Measurements from ENCODE around the gene MACROD1. TPM values are rescaled to one million over a fixed set of nuclear protein-coding genes. Genes with fewer than 3 reads are reported as not detected.

The MACROD1 gene
- total RNA-seq, 2 donors from 2014 or later, result 17.4 to 18.4 TPM

DNA sequence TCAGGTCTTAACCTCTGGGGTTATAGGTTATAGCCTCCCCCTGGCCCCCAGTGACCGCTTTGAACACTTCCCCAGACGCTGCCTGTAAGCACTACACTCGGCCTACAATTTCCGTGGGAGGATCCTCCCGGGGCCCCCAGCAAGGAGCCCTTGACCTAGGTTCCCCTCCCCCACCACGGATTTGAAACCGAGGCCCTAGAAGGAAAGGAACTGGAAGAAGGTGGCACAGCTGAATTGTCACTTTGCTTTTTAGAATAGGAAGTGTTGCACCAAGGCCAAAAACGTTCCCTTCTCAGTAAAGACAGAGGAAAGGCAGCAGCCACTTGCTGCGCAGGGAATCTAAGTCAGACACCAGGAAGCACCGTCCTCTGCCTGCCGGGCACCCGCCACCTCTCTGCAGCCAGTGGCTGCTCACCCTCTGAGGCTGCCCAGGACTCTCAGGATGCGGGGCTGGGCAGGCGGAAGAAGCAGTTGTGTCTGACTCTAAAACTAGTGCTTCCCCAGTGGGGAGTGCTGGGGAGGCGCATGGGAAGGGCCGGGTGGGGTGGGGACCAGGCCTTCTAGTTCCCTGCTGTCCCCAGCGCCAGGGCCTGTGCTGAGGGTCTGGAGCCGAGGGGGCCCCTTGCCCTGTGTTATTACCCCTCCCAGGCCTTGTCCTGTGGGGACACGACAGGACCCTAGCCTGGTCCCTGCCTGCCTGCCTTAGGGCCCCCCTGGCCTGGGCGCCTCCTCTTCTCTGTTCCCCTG, 138.1 kb downstream of the MACROD1 start:
- peaks cover 14% of the 10 kb centered on the region for H3K27me3 Mint-ChIP-seq (ENCODE audit: low read depth)
- no peak for ATAC-seq (replicated peaks in 1 of 2)
- no peaks in the 10 kb centered on the region for H3K4me1 Mint-ChIP-seq (ENCODE audit: low read depth)
- no peak overlapping the region for H3K27ac Mint-ChIP-seq
- H3K36me3 Mint-ChIP-seq (ENCODE audit: insufficient read depth in 2 of 2), result no peaks in the 10 kb centered on the region
- no peak overlapping the region for H3K4me3 Mint-ChIP-seq
- no peak for DNase-seq
- no peaks in the 10 kb centered on the region for H3K9me3 Mint-ChIP-seq

GRCh38 chr11:64026575-64027205, 139.2 kb downstream of the MACROD1 start:
- ATAC-seq (replicated peaks in 1 of 2) (no peak), DNase-seq (no peak)
- no peaks in the 10 kb centered on the region for H3K4me1 Mint-ChIP-seq (ENCODE audit: low read depth)
- H3K36me3 Mint-ChIP-seq (ENCODE audit: insufficient read depth in 2 of 2), result no peaks in the 10 kb centered on the region
- H3K27ac Mint-ChIP-seq, result no peak overlapping the region
- H3K9me3 Mint-ChIP-seq, result no peaks in the 10 kb centered on the region
- H3K27me3 Mint-ChIP-seq (ENCODE audit: low read depth), result peaks cover 14% of the 10 kb centered on the region
- no peak overlapping the region for H3K4me3 Mint-ChIP-seq

DNA sequence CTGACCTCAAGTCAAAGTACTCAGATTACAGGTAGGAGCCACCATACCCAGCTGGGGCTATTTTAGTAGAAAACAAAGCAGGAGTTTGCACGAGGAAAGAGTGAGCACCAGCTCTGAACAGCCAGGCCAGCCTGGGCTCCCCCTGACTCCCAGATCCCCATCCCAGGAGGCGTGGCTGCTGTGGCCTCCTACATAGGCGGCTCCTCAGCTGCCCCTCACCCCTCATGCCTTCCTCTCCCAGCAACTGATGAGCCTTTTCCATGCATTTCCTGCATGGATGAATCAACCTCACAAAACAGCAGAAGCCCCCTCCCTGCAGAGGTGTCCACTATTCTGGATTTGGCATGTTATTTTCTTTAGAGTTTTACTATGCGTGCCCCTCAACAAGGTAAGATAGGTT, 140.7 kb downstream of the MACROD1 start:
- no peak overlapping the region for H3K4me3 Mint-ChIP-seq
- ATAC-seq (replicated peaks in 1 of 2), result no peak
- no peaks in the 10 kb centered on the region for H3K36me3 Mint-ChIP-seq (ENCODE audit: insufficient read depth in 2 of 2)
- no peaks in the 10 kb centered on the region for H3K9me3 Mint-ChIP-seq
- no peak overlapping the region for H3K27ac Mint-ChIP-seq
- DNase-seq, result no peak
- peaks cover 9% of the 10 kb centered on the region for H3K27me3 Mint-ChIP-seq (ENCODE audit: low read depth)
- no peaks in the 10 kb centered on the region for H3K4me1 Mint-ChIP-seq (ENCODE audit: low read depth)

DNA sequence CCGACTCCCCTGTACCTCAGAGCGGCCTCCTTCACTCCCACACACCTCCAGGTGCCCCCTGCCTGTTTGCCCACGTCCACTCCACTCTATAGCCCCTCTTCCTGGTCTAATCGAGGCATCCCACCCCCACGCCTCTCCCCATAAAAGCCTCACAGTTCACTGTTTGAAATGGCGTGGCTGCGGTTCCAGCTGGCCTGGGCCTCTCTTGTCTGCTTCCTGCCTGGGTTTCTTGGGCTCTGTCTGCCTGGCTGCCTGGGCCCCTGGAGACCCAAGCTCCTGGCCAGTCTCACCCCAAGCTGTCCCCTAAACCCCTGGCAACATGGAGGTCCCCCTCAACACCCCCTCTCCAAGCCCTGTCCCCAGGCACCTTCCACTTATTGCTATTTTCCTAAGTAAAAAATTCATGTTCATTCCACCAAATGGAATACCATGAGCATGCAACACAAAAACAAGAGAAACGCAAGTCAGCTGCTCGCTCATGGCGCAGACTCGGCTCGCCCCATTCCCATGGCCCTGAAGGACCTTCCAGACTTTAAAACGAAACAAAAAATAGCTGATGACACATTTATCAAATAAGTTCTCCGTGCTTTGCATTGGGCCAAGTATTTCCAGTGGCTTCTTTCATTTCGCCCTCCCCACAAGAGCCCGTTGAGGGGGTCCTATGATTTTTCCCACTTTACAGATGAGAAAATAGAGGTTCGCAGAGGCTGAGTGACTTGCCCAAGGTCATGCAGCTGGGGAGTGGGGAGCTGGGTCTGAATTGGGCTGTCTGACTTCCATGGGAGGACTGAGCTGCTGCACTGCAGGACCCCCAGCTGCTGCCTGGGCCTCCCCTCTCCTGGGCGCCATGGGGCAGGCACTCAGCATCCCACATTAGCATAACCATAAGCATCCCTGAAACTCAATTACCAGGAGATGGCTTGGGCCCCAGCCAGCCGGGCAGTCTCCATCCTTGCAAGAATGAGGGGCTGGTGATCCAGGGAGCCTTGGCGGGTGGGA, 141.9 kb downstream of the MACROD1 start:
- Mint-ChIP-seq H3K9me3 (no peaks in the 10 kb centered on the region), H3K36me3 (ENCODE audit: insufficient read depth in 2 of 2) (no peaks in the 10 kb centered on the region), H3K4me1 (ENCODE audit: low read depth) (no peaks in the 10 kb centered on the region), H3K27me3 (ENCODE audit: low read depth) (peaks cover 5% of the 10 kb centered on the region), H3K4me3 (no peak overlapping the region), H3K27ac (no peak overlapping the region)
- DNase-seq (no peak), ATAC-seq (replicated peaks in 1 of 2) (no peak)

DNA sequence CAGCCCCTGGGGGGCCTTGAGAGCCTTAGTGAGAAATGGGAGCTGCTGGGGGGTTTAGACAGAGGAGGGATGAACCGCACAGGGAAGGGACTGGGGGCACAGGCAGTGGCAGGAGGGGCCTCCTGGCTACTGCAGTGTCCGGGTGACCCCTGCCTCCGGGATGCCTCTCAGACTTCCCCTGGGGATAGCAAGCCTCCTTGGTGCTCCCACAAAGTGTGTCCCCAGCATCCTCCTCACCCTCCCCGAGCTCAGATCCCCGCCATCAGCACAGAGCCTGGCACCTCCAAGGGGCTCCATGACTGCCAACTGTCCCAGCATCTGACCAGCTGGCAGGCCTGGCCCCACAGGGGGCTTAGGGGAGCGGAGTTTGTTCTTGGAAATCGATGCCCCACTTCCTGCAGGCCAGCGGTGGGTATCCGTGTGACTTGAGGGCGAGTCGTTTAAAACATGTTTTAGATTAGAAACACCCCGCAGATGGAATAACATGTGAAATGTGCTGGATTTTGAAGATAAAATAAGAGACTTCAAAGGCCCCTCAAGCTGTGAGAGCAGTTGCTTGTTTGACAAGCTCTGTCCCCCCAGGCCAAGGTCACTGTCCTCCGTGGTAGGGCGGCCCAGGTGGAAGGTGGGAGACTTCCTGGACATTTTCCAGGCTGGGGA, 143.7 kb downstream of the MACROD1 start:
- no peaks in the 10 kb centered on the region for H3K36me3 Mint-ChIP-seq (ENCODE audit: insufficient read depth in 2 of 2)
- DNase-seq (no peak), ATAC-seq (replicated peaks in 1 of 2) (no peak)
- no peak overlapping the region for H3K4me3 Mint-ChIP-seq
- H3K27me3 Mint-ChIP-seq (ENCODE audit: low read depth), result peaks cover 5% of the 10 kb centered on the region
- H3K4me1 Mint-ChIP-seq (ENCODE audit: low read depth), result no peaks in the 10 kb centered on the region
- no peaks in the 10 kb centered on the region for H3K9me3 Mint-ChIP-seq
- no peak overlapping the region for H3K27ac Mint-ChIP-seq

DNA sequence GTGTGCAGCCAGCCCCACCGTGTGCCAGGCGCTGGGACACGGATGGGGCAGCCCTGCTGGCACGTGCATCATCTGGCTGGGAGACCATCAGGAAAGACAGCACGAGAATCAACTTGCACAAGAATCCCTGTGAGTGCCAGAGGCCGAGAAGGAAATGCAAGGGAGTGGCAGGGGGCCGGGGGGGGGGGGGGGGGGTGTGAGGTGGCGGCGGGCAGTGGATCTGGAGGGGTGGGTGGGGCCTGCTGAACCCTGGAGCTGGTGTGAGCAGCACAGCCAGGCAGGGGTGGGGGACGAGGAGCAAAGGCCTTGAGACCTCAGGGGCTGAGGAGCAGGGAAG, 144.2 kb downstream of the MACROD1 start:
- Mint-ChIP-seq H3K9me3 (no peaks in the 10 kb centered on the region), H3K27ac (no peak overlapping the region), H3K36me3 (ENCODE audit: insufficient read depth in 2 of 2) (no peaks in the 10 kb centered on the region), H3K27me3 (ENCODE audit: low read depth) (no peaks in the 10 kb centered on the region), H3K4me3 (no peak overlapping the region), H3K4me1 (ENCODE audit: low read depth) (no peaks in the 10 kb centered on the region)
- DNase-seq (no peak), ATAC-seq (replicated peaks in 1 of 2) (no peak)

- no peaks in the 10 kb centered on the region for H3K4me1 Mint-ChIP-seq (ENCODE audit: low read depth)
- H3K27me3 Mint-ChIP-seq (ENCODE audit: low read depth), result no peaks in the 10 kb centered on the region
- H3K9me3 Mint-ChIP-seq, result no peaks in the 10 kb centered on the region
- no peak overlapping the region for H3K27ac Mint-ChIP-seq
- no peak for DNase-seq
- ATAC-seq (replicated peaks in 1 of 2), result no peak
- no peaks in the 10 kb centered on the region for H3K36me3 Mint-ChIP-seq (ENCODE audit: insufficient read depth in 2 of 2)
- H3K4me3 Mint-ChIP-seq, result no peak overlapping the region
Measured at GRCh38 chr11:64020976-64021756, 144.7 kb downstream of the MACROD1 start.

DNA sequence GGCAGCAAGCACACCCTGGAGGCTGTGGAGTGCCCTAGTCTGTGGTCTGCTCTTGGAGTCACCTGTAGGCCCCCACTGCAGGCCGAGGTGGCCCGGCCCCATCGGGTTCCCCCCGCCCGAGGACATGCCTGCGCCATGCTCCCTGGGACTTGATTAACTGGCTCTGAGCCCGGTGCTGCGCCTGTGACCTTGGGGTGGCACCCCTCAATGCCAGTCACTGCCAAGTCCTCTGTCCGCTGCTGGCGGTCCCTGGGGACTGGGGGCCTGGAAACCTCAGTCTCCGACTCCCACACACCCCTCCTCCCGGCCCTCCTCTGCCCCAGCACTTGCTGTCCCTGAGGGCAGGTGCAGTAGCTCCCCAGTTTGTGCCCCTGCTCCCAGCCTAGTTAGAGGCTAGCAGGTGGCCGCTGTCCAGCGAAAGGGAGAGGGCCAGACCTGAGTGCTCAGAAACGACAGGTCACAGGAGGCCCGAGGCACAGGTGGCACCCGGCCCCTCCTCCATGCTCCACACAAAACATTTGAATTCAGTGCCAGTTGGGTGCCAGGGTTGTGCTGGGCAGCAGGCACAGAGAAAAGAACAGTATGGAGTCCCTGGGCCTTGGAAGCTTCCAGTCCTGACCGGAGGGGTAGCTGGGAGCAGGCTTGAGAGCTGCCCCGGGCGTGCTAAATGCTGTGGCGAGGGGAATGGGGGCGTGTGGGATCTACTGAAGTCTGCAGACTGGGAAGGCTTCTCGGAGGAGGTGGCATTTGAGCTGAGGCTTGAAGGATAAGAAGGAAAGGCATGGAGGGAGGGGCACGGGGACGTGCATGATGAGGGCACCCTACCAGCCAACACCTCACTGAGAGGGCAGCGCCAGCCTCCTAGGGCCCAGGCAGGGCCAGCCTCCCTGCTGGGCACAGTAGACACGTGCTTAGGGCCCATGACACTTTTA, 146.5 kb downstream of the MACROD1 start:
- no peaks in the 10 kb centered on the region for H3K4me1 Mint-ChIP-seq (ENCODE audit: low read depth)
- no peak overlapping the region for H3K27ac Mint-ChIP-seq

DNA sequence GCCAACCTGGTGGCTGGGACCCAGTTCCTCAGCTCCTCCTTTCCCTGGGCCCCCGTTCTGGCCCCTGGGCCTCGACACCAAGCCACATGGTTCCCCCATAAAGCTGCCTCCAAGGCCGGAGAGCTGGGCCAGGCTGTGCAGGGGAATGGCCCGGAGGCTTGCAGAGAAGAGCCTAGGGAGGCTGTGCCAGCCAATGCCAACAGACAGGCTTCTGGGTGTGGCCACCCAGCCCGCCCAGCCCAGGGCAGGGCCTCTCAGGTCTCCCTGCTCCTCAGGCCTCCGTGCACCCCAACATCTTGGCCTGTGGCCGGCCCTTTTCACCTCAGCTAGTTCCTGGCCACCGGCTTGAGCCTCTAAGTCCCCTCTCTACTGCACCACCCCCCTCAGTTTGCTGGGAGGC, 147.6 kb downstream of the MACROD1 start:
- no peak overlapping the region for H3K4me3 Mint-ChIP-seq
- H3K4me1 Mint-ChIP-seq (ENCODE audit: low read depth), result no peaks in the 10 kb centered on the region
- no peaks in the 10 kb centered on the region for H3K36me3 Mint-ChIP-seq (ENCODE audit: insufficient read depth in 2 of 2)
- no peaks in the 10 kb centered on the region for H3K27me3 Mint-ChIP-seq (ENCODE audit: low read depth)
- no peak for ATAC-seq (replicated peaks in 1 of 2)
- DNase-seq, result no peak
- H3K27ac Mint-ChIP-seq, result no peak overlapping the region
- no peaks in the 10 kb centered on the region for H3K9me3 Mint-ChIP-seq

More for the DNA sequence above, 146.5 kb downstream of the MACROD1 start:
- Mint-ChIP-seq H3K4me3 (no peak overlapping the region), H3K36me3 (ENCODE audit: insufficient read depth in 2 of 2) (no peaks in the 10 kb centered on the region), H3K9me3 (no peaks in the 10 kb centered on the region), H3K27me3 (ENCODE audit: low read depth) (no peaks in the 10 kb centered on the region)
- no peak for DNase-seq
- no peak for ATAC-seq (replicated peaks in 1 of 2)

- no peaks in the 10 kb centered on the region for H3K9me3 Mint-ChIP-seq
- no peaks in the 10 kb centered on the region for H3K36me3 Mint-ChIP-seq (ENCODE audit: insufficient read depth in 2 of 2)
- H3K4me3 Mint-ChIP-seq, result no peak overlapping the region
- no peak for ATAC-seq (replicated peaks in 1 of 2)
- no peak overlapping the region for H3K27ac Mint-ChIP-seq
- no peaks in the 10 kb centered on the region for H3K4me1 Mint-ChIP-seq (ENCODE audit: low read depth)
- no peak for DNase-seq
- H3K27me3 Mint-ChIP-seq (ENCODE audit: low read depth), result no peaks in the 10 kb centered on the region
Measured at GRCh38 chr11:64017945-64018224, 148.0 kb downstream of the MACROD1 start.

DNA sequence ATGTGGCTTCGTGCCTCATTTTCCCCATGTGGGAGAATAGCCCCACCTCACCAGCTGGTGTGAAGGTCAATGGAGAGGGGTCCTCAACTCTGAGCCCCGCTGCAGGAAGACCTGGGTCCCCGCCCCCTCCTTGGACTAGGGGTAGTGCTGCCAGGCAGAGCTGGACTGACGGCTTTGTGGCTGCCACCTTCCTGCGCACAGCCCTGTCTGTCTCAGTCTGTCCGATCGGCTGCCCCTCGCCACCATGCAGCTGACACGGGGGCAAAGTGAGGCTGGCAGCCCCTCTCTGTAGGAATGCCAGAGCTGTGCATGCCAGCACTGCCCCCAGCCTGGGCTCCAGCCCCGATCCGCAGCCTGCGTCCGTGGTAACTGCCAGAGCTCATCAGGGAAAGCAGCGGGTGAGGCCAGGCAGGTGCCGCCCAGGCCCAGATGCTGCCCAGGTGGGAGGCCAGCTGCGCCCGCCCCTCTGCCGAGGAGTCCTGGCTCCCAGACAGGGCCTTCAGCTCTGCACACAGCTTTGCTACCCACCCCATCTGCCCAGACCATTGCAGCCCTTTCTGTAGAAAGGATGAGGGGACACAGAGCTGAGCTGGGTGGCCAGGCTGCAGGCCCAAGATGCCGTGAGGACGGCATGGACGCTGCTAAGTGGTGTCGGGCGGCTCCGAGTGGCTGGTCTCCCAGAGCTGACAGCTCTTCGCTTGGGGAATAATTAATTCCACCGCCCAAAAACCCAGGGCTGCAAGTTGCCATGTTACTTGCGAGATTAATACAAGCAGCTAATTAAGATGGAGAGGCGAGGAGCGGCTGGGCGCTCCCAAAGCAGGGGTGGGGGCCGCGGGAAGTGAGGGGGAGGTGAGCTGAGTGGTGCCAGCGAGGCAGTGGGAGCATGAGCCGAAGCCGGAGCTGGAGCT, 149.7 kb downstream of the MACROD1 start:
- ATAC-seq (replicated peaks in 1 of 2) (no peak), DNase-seq (no peak)
- no peaks in the 10 kb centered on the region for H3K4me1 Mint-ChIP-seq (ENCODE audit: low read depth)
- H3K27ac Mint-ChIP-seq, result no peak overlapping the region
- H3K36me3 Mint-ChIP-seq (ENCODE audit: insufficient read depth in 2 of 2), result no peaks in the 10 kb centered on the region
- no peaks in the 10 kb centered on the region for H3K27me3 Mint-ChIP-seq (ENCODE audit: low read depth)
- H3K9me3 Mint-ChIP-seq, result no peaks in the 10 kb centered on the region
- no peak overlapping the region for H3K4me3 Mint-ChIP-seq
